HepG2 (cell line): ENCODE data around the gene ATG4A. TPM values are rescaled to one million over a fixed set of nuclear protein-coding genes. Genes with fewer than 3 reads are reported as not detected.

Source experiments
- ATAC-seq: fragments of 200-7000 bp; cut with Tn5 transposase; 3 replicates; pipeline ENCODE4 v1.9.1; 2020; ENCODE audit warnings: mild to moderate bottlenecking, moderate library complexity
- BruUV-seq: library from RNA; stranded (reverse); fragments of 400-500 nt; replicated peaks from 2 replicates; lab custom pipeline; 2021; lab: Mats Ljungman, UMichigan
- CTCF ChIA-PET: fragments of 300-600 bp; formaldehyde crosslinking; extraction: SDS; loops from one replicate; lab custom pipeline; 2021; ENCODE audit warnings: low total read pairs, inconsistent platforms, low intra/inter-chr PET ratio; lab: Yijun Ruan, JAX
- POLR2A ChIA-PET: fragments of 350-600 bp; sonication (Branson Sonifier 250); formaldehyde crosslinking; loops from one replicate; lab custom pipeline; 2020; ENCODE audit warnings: antibody characterized with exemption, inconsistent platforms; lab: Yijun Ruan, JAX
- DNase-seq: peaks from one replicate; pipeline ENCODE4 v3.0.0-alpha.2; 2015; ENCODE audit warnings: low spot score
- FAIRE-seq: peaks from 3 replicates; lab custom pipeline; 2011; peaks lifted over from hg19 to GRCh38; lab: Jason Lieb, UNC
- H2AFZ ChIP-seq: one replicate; pipeline ENCODE4 v1.6.1; 2011; ENCODE audit warnings: low read length, inconsistent platforms
- H3K27ac ChIP-seq: fragments of 300-600 bp; 3 replicates; pipeline ENCODE4 v1.8.0; 2011; ENCODE audit warnings: mixed run types, mild to moderate bottlenecking, mixed read lengths, low read length, inconsistent platforms; ENCODE audit not compliant: insufficient read depth; ENCODE audit errors: extremely low read length
- H3K27me3 ChIP-seq, 2 experiments: fragments of 200-600 bp in 1 of 2; 2 replicates in 1 of 2; 3 replicates in 1 of 2; pipeline versions ENCODE4 v1.6.0 to v1.8.0; 2011; ENCODE audit warnings: low read length in 2 of 2, mild to moderate bottlenecking in 2 of 2, moderate library complexity in 2 of 2, inconsistent platforms in 1 of 2; ENCODE audit not compliant: insufficient read depth in 2 of 2, control insufficient read depth in 1 of 2
- H3K36me3 ChIP-seq, 2 experiments: fragments of 200-600 bp in 1 of 2; replicated peaks in 1 of 2; 2 replicates in 1 of 2; 3 replicates in 1 of 2; pipeline versions ENCODE4 v1.5.1 to v1.8.0; 2011; ENCODE audit warnings: low read length in 2 of 2, inconsistent platforms in 1 of 2; ENCODE audit not compliant: insufficient read depth in 2 of 2, control insufficient read depth in 1 of 2
- H3K4me1 ChIP-seq: 2 replicates; pipeline ENCODE4 v1.5.1; 2012; ENCODE audit warnings: low read length, inconsistent platforms; ENCODE audit not compliant: insufficient read depth
- H3K4me2 ChIP-seq: 2 replicates; pipeline ENCODE4 v1.6.0; 2011; ENCODE audit warnings: low read depth, low read length, inconsistent platforms
- H3K4me3 ChIP-seq, 3 experiments: fragments of 200-600 bp in 1 of 3; sonication (generic), shearing (Covaris generic) in 1 of 3; replicated peaks in 1 of 3; 2 replicates each; pipeline ENCODE4 v1.5.1; 2011 to 2016; ENCODE audit warnings: low read length in 3 of 3, inconsistent platforms in 2 of 3, low read depth in 2 of 3, mild to moderate bottlenecking in 2 of 3, control low read depth in 1 of 3, mixed read lengths in 1 of 3; ENCODE audit not compliant: insufficient read depth in 1 of 3
- H3K79me2 ChIP-seq: one replicate; pipeline ENCODE4 v1.6.1; 2011; ENCODE audit warnings: low read length, inconsistent platforms; ENCODE audit not compliant: insufficient read depth
- H3K9ac ChIP-seq: 2 replicates; pipeline ENCODE4 v1.6.0; 2011; ENCODE audit warnings: mild to moderate bottlenecking, low read depth, low read length, inconsistent platforms; ENCODE audit not compliant: insufficient read depth
- H3K9me3 ChIP-seq: 2 replicates; pipeline ENCODE4 v1.5.1; 2012; ENCODE audit warnings: mild to moderate bottlenecking, low read length
- H4K20me1 ChIP-seq: 2 replicates; pipeline ENCODE4 v1.6.0; 2011; ENCODE audit warnings: inconsistent platforms, mild to moderate bottlenecking, low read length, moderate library complexity; ENCODE audit not compliant: insufficient read depth
- DR1 ChIP-seq: sonication (generic); formaldehyde crosslinking; IDR thresholded peaks from 2 replicates; pipeline ENCODE4 v1.8.0; 2021; ENCODE audit warnings: mild to moderate bottlenecking, missing genetic modification reagents, inconsistent platforms
- DRAP1 ChIP-seq: IDR thresholded peaks from 2 replicates; pipeline ENCODE4 v1.6.1; 2016; ENCODE audit warnings: missing genetic modification reagents, missing compliant biosample characterization
- GMEB2 ChIP-seq: IDR thresholded peaks from 2 replicates; pipeline ENCODE4 v1.6.1; 2016; ENCODE audit warnings: missing biosample characterization, missing genetic modification reagents, low read depth
- MAX ChIP-seq: IDR thresholded peaks from 2 replicates; pipeline ENCODE4 v1.6.1; 2012; ENCODE audit warnings: inconsistent platforms
- MLXIP ChIP-seq: sonication (generic); formaldehyde crosslinking; IDR thresholded peaks from 2 replicates; pipeline ENCODE4 v1.9.0; 2021; ENCODE audit warnings: missing genetic modification reagents, borderline replicate concordance
- PRDM15 ChIP-seq: sonication (generic); formaldehyde crosslinking; IDR thresholded peaks from 2 replicates; pipeline ENCODE4 v1.4.0; 2020; ENCODE audit warnings: missing genetic modification reagents
- ZKSCAN8 ChIP-seq: IDR thresholded peaks from 2 replicates; pipeline ENCODE4 v1.6.1; 2016; ENCODE audit warnings: borderline replicate concordance, missing genetic modification reagents, missing compliant biosample characterization
- ZMYM2 ChIP-seq: sonication (generic); formaldehyde crosslinking; IDR thresholded peaks from 2 replicates; pipeline ENCODE4 v1.8.0; 2022; ENCODE audit warnings: mild to moderate bottlenecking, missing genetic modification reagents
- ZNF280B ChIP-seq: sonication (generic); formaldehyde crosslinking; IDR thresholded peaks from 2 replicates; pipeline ENCODE4 v1.5.0; 2020; ENCODE audit warnings: missing genetic modification reagents, mild to moderate bottlenecking, borderline replicate concordance
- ZNF746 ChIP-seq: sonication (generic); formaldehyde crosslinking; IDR thresholded peaks from 2 replicates; pipeline ENCODE4 v1.8.0; 2022; ENCODE audit warnings: mild to moderate bottlenecking, missing genetic modification reagents
- ZNF792 ChIP-seq: IDR thresholded peaks from 2 replicates; pipeline ENCODE4 v1.6.1; 2016
- WGBS: methylation state at CpG from one replicate; pipeline ENCODE4 v1.1.6; 2017; ENCODE audit warnings: low lambda C conversion rate; 5-methylcytosine and 5-hydroxymethylcytosine counted together
- in situ Hi-C: cut with HindIII; loops from 2 replicates; pipeline ENCODE4 v1.10.0; 2017; ENCODE audit warnings: low pct_unique_long_range_greater_than_20kb; ENCODE audit not compliant: extremely low pct_ligation_motif_present
- intact Hi-C: fragments of 100-400 bp; cut with micrococcal nuclease; formaldehyde crosslinking; loops from one replicate; pipeline ENCODE4 v1.10.0; 2022; ENCODE audit not compliant: unreplicated experiment
- polyA plus RNA-seq, 8 experiments: library from polyadenylated mRNA; depleted of rRNA in 3 of 8; stranded (reverse) in 7 of 8; unstranded in 1 of 8; fragments of >200 nt; fragmentation: Illumina TruSeq in 4 of 8; extraction: Trizol in 4 of 8; gene quantifications; 2 replicates each; pipeline versions ENCODE4 v1.2.1 to v1.2.3, GENCODE V29; 2011 to 2016; ENCODE audit warnings: low read depth in 4 of 8, missing spikeins in 1 of 8, mixed read lengths in 1 of 8; ENCODE audit not compliant: insufficient read depth in 1 of 8
- total RNA-seq, 5 experiments: library from RNA; depleted of rRNA; stranded (reverse); fragments of >200 nt; fragmentation: Illumina TruSeq; extraction: Trizol; gene quantifications; 2 replicates each; pipeline ENCODE4 v1.2.3, GENCODE V29; 2016; ENCODE audit warnings: low read depth in 1 of 5

ATG4A gene
- total and polyA plus RNA-seq, 2 of the 13 experiments (the other 11 are each of a cell fraction or from before 2014, with no cell fraction given): 3.3 to 6.3 TPM

GRCh38 chrX:108156082-108156481, 64.5 kb downstream of the ATG4A start:
- Histone ChIP-seq H3K9me3 (no peaks in the 10 kb centered on the region), H2AFZ (no peak overlapping the region), H3K36me3 (no peaks in the 10 kb centered on the region), H3K27me3 (no peaks in the 10 kb centered on the region), H3K4me2 (no peak overlapping the region), H3K4me3 (no peak overlapping the region), H3K9ac (no peak overlapping the region), H4K20me1 (no peaks in the 10 kb centered on the region), H3K4me1 (no peaks in the 10 kb centered on the region), H3K79me2 (no peaks in the 10 kb centered on the region), H3K27ac (no peak overlapping the region)
- intact Hi-C loops: no loop called here
- no peak for TF ChIP-seq ZNF792 (CRISPR knock-in tag)
- no peak for TF ChIP-seq MAX
- no peak for TF ChIP-seq ZKSCAN8 (CRISPR knock-in tag)
- no peak for TF ChIP-seq ZMYM2
- TF ChIP-seq GMEB2: no peak
- no peak for TF ChIP-seq ZNF280B (CRISPR knock-in tag)
- TF ChIP-seq MLXIP (CRISPR knock-in tag): no peak
- TF ChIP-seq DRAP1 (CRISPR knock-in tag): no peak
- no peak for TF ChIP-seq ZNF746 (CRISPR knock-in tag)
- no peak for TF ChIP-seq PRDM15 (CRISPR knock-in tag)
- no peak for TF ChIP-seq DR1
- POLR2A ChIA-PET: no interaction called here
- WGBS: 86% methylated on average over 1 of the region's 2 CpGs
- no TSS peak for BruUV-seq
- no peak for FAIRE-seq
- CTCF ChIA-PET: no interaction called here
- in situ Hi-C loops: no loop called here
- no peak for ATAC-seq
- DNase-seq: no peak
